BE2C (cell line): ENCODE measurements around the gene RPA1.

Source experiments
- DNase-seq: peaks from one replicate; pipeline ENCODE4 v3.0.0-alpha.2; 2020
- H3K27me3 ChIP-seq: fragments of 250-450 bp; sonication (Bioruptor Pico); 2 replicates; pipeline ENCODE4 v1.5.1; 2020; ENCODE audit warnings: mild to moderate bottlenecking
- H3K36me3 ChIP-seq: fragments of 250-450 bp; sonication (Bioruptor Pico); 2 replicates; pipeline ENCODE4 v1.5.1; 2020; ENCODE audit warnings: mild to moderate bottlenecking
- H3K4me1 ChIP-seq: fragments of 250-450 bp; sonication (Bioruptor Pico); 2 replicates; pipeline ENCODE4 v1.5.1; 2020
- H3K4me3 ChIP-seq: 2 replicates; pipeline ENCODE4 v1.5.1; 2011; ENCODE audit warnings: low read depth, low read length
- H3K9me3 ChIP-seq: fragments of 250-450 bp; sonication (Bioruptor Pico); 2 replicates; pipeline ENCODE4 v1.5.1; 2020
- CTCF ChIP-seq: IDR thresholded peaks from 2 replicates; pipeline ENCODE4 v1.5.1; 2012; ENCODE audit warnings: mild to moderate bottlenecking, low read depth, low read length

RPA1 gene

GRCh38 chr17:1868090-1868489, 38.3 kb downstream of the RPA1 start:
- no peaks in the 10 kb centered on the region for H3K4me1 ChIP-seq
- no peaks in the 10 kb centered on the region for H3K36me3 ChIP-seq
- TF ChIP-seq CTCF = no peak
- no peaks in the 10 kb centered on the region for H3K27me3 ChIP-seq
- H3K9me3 ChIP-seq = no peaks in the 10 kb centered on the region
- no peak for DNase-seq
- H3K4me3 ChIP-seq = no peak overlapping the region

- Histone ChIP-seq H3K36me3 (no peaks in the 10 kb centered on the region), H3K4me1 (no peaks in the 10 kb centered on the region)
- no peak for DNase-seq
These were observed 40.8 kb downstream of the RPA1 start for GRCh38 chr17:1870592-1870991.

GRCh38 chr17:1871756-1872155, 42.0 kb downstream of the RPA1 start:
- H3K36me3 ChIP-seq = no peaks in the 10 kb centered on the region
- H3K4me3 ChIP-seq = no peak overlapping the region
- no peaks in the 10 kb centered on the region for H3K9me3 ChIP-seq

More at GRCh38 chr17:1870592-1870991, 40.8 kb downstream of the RPA1 start:
- no peak overlapping the region for H3K4me3 ChIP-seq
- no peak for TF ChIP-seq CTCF
- H3K9me3 ChIP-seq = no peaks in the 10 kb centered on the region
- H3K27me3 ChIP-seq = no peaks in the 10 kb centered on the region

GRCh38 chr17:1872254-1872653, 42.4 kb downstream of the RPA1 start:
- H3K4me3 ChIP-seq = no peak overlapping the region
- peaks cover 2% of the 10 kb centered on the region; the same call in 1 of the 2 replicates for H3K36me3 ChIP-seq
- DNase-seq = no peak
- no peaks in the 10 kb centered on the region for H3K9me3 ChIP-seq
- no peaks in the 10 kb centered on the region for H3K27me3 ChIP-seq
- no peaks in the 10 kb centered on the region for H3K4me1 ChIP-seq
- TF ChIP-seq CTCF = no peak

More at GRCh38 chr17:1871756-1872155, 42.0 kb downstream of the RPA1 start:
- H3K27me3 ChIP-seq = no peaks in the 10 kb centered on the region
- no peaks in the 10 kb centered on the region for H3K4me1 ChIP-seq
- no peak for TF ChIP-seq CTCF
- DNase-seq = no peak

GRCh38 chr17:1872976-1873375, 43.2 kb downstream of the RPA1 start:
- H3K36me3 ChIP-seq = peaks cover 2% of the 10 kb centered on the region; the same call in 1 of the 2 replicates
- no peak for TF ChIP-seq CTCF
- DNase-seq = no peak
- no peak overlapping the region for H3K4me3 ChIP-seq
- H3K9me3 ChIP-seq = no peaks in the 10 kb centered on the region
- no peaks in the 10 kb centered on the region for H3K27me3 ChIP-seq
- H3K4me1 ChIP-seq = no peaks in the 10 kb centered on the region

- no peak for TF ChIP-seq CTCF
- no peak for DNase-seq
- H3K4me1 ChIP-seq = no peaks in the 10 kb centered on the region
- no peak overlapping the region for H3K4me3 ChIP-seq
- no peaks in the 10 kb centered on the region for H3K27me3 ChIP-seq
- H3K36me3 ChIP-seq = peaks cover 2% of the 10 kb centered on the region; the same call in 1 of the 2 replicates
- no peaks in the 10 kb centered on the region for H3K9me3 ChIP-seq
These were observed 43.6 kb downstream of the RPA1 start for GRCh38 chr17:1873418-1873817.
